Astrocyte (in vitro differentiated cells and primary cell): ENCODE measurements around the gene CD109. TPM values are rescaled to one million over a fixed set of nuclear protein-coding genes. Genes with fewer than 3 reads are reported as not detected.

Source experiments
- DNase-seq: peaks from one replicate; pipeline ENCODE4 v3.0.0-alpha.2; 2010; ENCODE audit warnings: low read depth
- FAIRE-seq: peaks from 2 replicates; lab custom pipeline; 2011; peaks lifted over from hg19 to GRCh38; lab: Jason Lieb, UNC
- H2AFZ ChIP-seq: 2 replicates; pipeline ENCODE4 v1.6.0; 2012; ENCODE audit warnings: low read depth, low read length, inconsistent platforms
- H3K27ac ChIP-seq: 2 replicates; pipeline ENCODE4 v1.5.1; 2011; ENCODE audit warnings: low read depth, low read length, inconsistent platforms
- H3K27me3 ChIP-seq: 2 replicates; pipeline ENCODE4 v1.6.0; 2011; ENCODE audit warnings: low read length, inconsistent platforms; ENCODE audit not compliant: insufficient read depth
- H3K36me3 ChIP-seq: 2 replicates; pipeline ENCODE4 v1.5.1; 2011; ENCODE audit warnings: low read length, inconsistent platforms; ENCODE audit not compliant: insufficient read depth
- H3K4me1 ChIP-seq: 2 replicates; pipeline ENCODE4 v1.5.1; 2011; ENCODE audit warnings: low read length, inconsistent platforms; ENCODE audit not compliant: insufficient read depth
- H3K4me2 ChIP-seq: 2 replicates; pipeline ENCODE4 v1.6.0; 2012; ENCODE audit warnings: low read length, inconsistent platforms
- H3K4me3 ChIP-seq: 2 replicates; pipeline ENCODE4 v1.5.1; 2011; ENCODE audit warnings: low read depth, mild to moderate bottlenecking, low read length, inconsistent platforms; ENCODE audit not compliant: insufficient read depth
- H3K79me2 ChIP-seq: 2 replicates; pipeline ENCODE4 v1.6.0; 2012; ENCODE audit warnings: mild to moderate bottlenecking, low read length, inconsistent platforms; ENCODE audit not compliant: insufficient read depth
- H3K9ac ChIP-seq: 2 replicates; pipeline ENCODE4 v1.6.0; 2012; ENCODE audit warnings: mild to moderate bottlenecking, low read length, inconsistent platforms
- H3K9me3 ChIP-seq: 2 replicates; pipeline ENCODE4 v1.5.1; 2012; ENCODE audit warnings: low read depth, mild to moderate bottlenecking, low read length, inconsistent platforms; ENCODE audit not compliant: insufficient read depth
- H4K20me1 ChIP-seq: 2 replicates; pipeline ENCODE4 v1.6.0; 2012; ENCODE audit warnings: low read length, inconsistent platforms; ENCODE audit not compliant: insufficient read depth
- H3K27ac Mint-ChIP-seq: one replicate; pipeline ENCODE4 v1.8.0; 2021; ENCODE audit warnings: mild to moderate bottlenecking, mixed read lengths; ENCODE audit not compliant: unreplicated experiment
- H3K27me3 Mint-ChIP-seq: one replicate; pipeline ENCODE4 v1.8.0; 2021; ENCODE audit warnings: low read depth, mixed read lengths; ENCODE audit not compliant: unreplicated experiment
- H3K36me3 Mint-ChIP-seq: one replicate; pipeline ENCODE4 v1.8.0; 2021; ENCODE audit warnings: low read depth, mixed read lengths; ENCODE audit not compliant: unreplicated experiment
- H3K4me1 Mint-ChIP-seq: one replicate; pipeline ENCODE4 v1.8.0; 2021; ENCODE audit warnings: low read depth, mixed read lengths; ENCODE audit not compliant: unreplicated experiment
- H3K4me3 Mint-ChIP-seq: one replicate; pipeline ENCODE4 v1.8.0; 2021; ENCODE audit warnings: mild to moderate bottlenecking, moderate library complexity, mixed read lengths; ENCODE audit not compliant: unreplicated experiment
- H3K9me3 Mint-ChIP-seq: one replicate; pipeline ENCODE4 v1.8.0; 2021; ENCODE audit warnings: mild to moderate bottlenecking, mixed read lengths; ENCODE audit not compliant: unreplicated experiment
- CTCF ChIP-seq: IDR thresholded peaks from 2 replicates; pipeline ENCODE4 v1.5.1; 2011; ENCODE audit warnings: low read depth, mild to moderate bottlenecking, inconsistent platforms, low read length, moderate library complexity; ENCODE audit not compliant: insufficient read depth
- EZH2 ChIP-seq: IDR thresholded peaks from 2 replicates; pipeline ENCODE4 v1.6.1; 2012; ENCODE audit warnings: mild to moderate bottlenecking, low read length, inconsistent platforms; ENCODE audit not compliant: insufficient read depth
- total RNA-seq: library from RNA; stranded (reverse); gene quantifications from 2 replicates; pipeline ENCODE4 v1.2.1, GENCODE V29; 2021

CD109 gene
- total RNA-seq, 1 donor from 2014 or later: 18.3 TPM

GRCh38 chr6:73811706-73812105 is 115.7 kb downstream of the CD109 start:
- no peaks in the 10 kb centered on the region for H3K9me3 ChIP-seq
- no peaks in the 10 kb centered on the region for H3K27me3 ChIP-seq
- no peak overlapping the region for H3K27ac Mint-ChIP-seq
- no peaks in the 10 kb centered on the region for H3K79me2 ChIP-seq
- H3K4me1 Mint-ChIP-seq: no peaks in the 10 kb centered on the region
- no peaks in the 10 kb centered on the region for H4K20me1 ChIP-seq
- H3K9me3 Mint-ChIP-seq: no peaks in the 10 kb centered on the region
- H3K36me3 ChIP-seq: no peaks in the 10 kb centered on the region
- H3K27me3 Mint-ChIP-seq: no peaks in the 10 kb centered on the region
- H3K4me1 ChIP-seq: no peaks in the 10 kb centered on the region
- H3K9ac ChIP-seq: no peak overlapping the region
- H3K4me3 ChIP-seq: no peak overlapping the region
- no peak overlapping the region for H3K27ac ChIP-seq
- no peak for FAIRE-seq
- H2AFZ ChIP-seq: no peak overlapping the region
- no peak for TF ChIP-seq EZH2
- TF ChIP-seq CTCF: no peak
- no peak overlapping the region for H3K4me3 Mint-ChIP-seq
- DNase-seq: no peak
- H3K36me3 Mint-ChIP-seq: peaks cover 6% of the 10 kb centered on the region
- H3K4me2 ChIP-seq: no peak overlapping the region

DNA sequence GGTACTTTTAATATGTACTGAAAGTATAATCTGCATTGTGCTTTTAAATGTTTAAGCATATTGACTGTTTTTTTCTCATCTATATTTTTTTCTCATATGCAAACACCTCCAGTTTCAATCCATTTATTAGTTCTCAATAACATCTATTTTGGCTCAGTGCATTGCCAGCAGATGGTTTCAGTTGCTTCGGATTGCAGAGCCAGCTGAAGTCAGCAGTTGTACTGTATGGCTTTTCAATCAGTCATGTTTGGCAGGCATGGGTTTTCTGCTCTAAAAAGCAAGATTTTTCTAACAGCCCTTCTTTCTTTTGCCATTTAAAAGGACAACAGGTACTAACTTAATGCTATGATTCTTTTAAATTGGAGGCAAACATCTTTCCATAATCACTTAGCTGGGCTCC is 121.2 kb downstream of the CD109 start:
- H3K4me1 Mint-ChIP-seq: no peaks in the 10 kb centered on the region
- H4K20me1 ChIP-seq: no peaks in the 10 kb centered on the region
- H3K27ac Mint-ChIP-seq: no peak overlapping the region
- DNase-seq (no peak), FAIRE-seq (no peak)
- H3K79me2 ChIP-seq: no peaks in the 10 kb centered on the region
- H3K27me3 ChIP-seq: no peaks in the 10 kb centered on the region
- H3K27ac ChIP-seq: no peak overlapping the region
- TF ChIP-seq EZH2: no peak
- TF ChIP-seq CTCF: no peak
- no peaks in the 10 kb centered on the region for H3K9me3 ChIP-seq
- H3K36me3 ChIP-seq: no peaks in the 10 kb centered on the region
- no peaks in the 10 kb centered on the region for H3K4me1 ChIP-seq
- no peak overlapping the region for H3K9ac ChIP-seq
- H3K4me3 Mint-ChIP-seq: no peak overlapping the region
- no peak overlapping the region for H2AFZ ChIP-seq
- no peak overlapping the region for H3K4me3 ChIP-seq
- H3K4me2 ChIP-seq: no peak overlapping the region
- no peaks in the 10 kb centered on the region for H3K27me3 Mint-ChIP-seq
- no peaks in the 10 kb centered on the region for H3K9me3 Mint-ChIP-seq
- peaks cover 3% of the 10 kb centered on the region for H3K36me3 Mint-ChIP-seq

- H3K27me3 ChIP-seq: no peaks in the 10 kb centered on the region
- DNase-seq (no peak), FAIRE-seq (no peak)
- H3K4me2 ChIP-seq: no peak overlapping the region
- no peaks in the 10 kb centered on the region for H3K79me2 ChIP-seq
- H3K4me3 ChIP-seq: no peak overlapping the region
- TF ChIP-seq CTCF (no peak), EZH2 (no peak)
- Mint-ChIP-seq H3K4me1 (no peaks in the 10 kb centered on the region), H3K4me3 (no peak overlapping the region), H3K27ac (no peak overlapping the region), H3K36me3 (peaks cover 3% of the 10 kb centered on the region), H3K27me3 (no peaks in the 10 kb centered on the region), H3K9me3 (no peaks in the 10 kb centered on the region)
- no peak overlapping the region for H3K27ac ChIP-seq
- no peaks in the 10 kb centered on the region for H4K20me1 ChIP-seq
- H2AFZ ChIP-seq: no peak overlapping the region
- no peaks in the 10 kb centered on the region for H3K36me3 ChIP-seq
- H3K9ac ChIP-seq: no peak overlapping the region
- no peaks in the 10 kb centered on the region for H3K4me1 ChIP-seq
- H3K9me3 ChIP-seq: no peaks in the 10 kb centered on the region
Observed at GRCh38 chr6:73823046-73823735, 127.2 kb downstream of the CD109 start.
